SK-N-SH treated with all-trans-retinoic acid at 6 μM for 48 hours (cell line): ENCODE results near the gene AMY1B.
"Not testable (repeated sequence)": the region's sequence is repeated elsewhere in the genome, so short reads cannot be mapped to it uniquely, and the experiment has no call there.

Experiments
- CSRNP3 ChIP-seq: fragments of 250-450 bp; sonication (Bioruptor Pico); IDR thresholded peaks from 2 replicates; pipeline ENCODE4 v1.5.1; 2021; ENCODE audit warnings: mild to moderate bottlenecking, moderate library complexity
- GLIS3 ChIP-seq: fragments of 250-450 bp; sonication (Bioruptor Pico); IDR thresholded peaks from 2 replicates; pipeline ENCODE4 v1.5.0; 2020; ENCODE audit warnings: mild to moderate bottlenecking, moderate library complexity
- RARB ChIP-seq: fragments of 250-450 bp; sonication (Bioruptor Pico); IDR thresholded peaks from 2 replicates; pipeline ENCODE4 v1.8.0; 2021; ENCODE audit warnings: mild to moderate bottlenecking, moderate library complexity
- ZFP3 ChIP-seq: fragments of 250-450 bp; sonication (Bioruptor Pico); IDR thresholded peaks from 2 replicates; pipeline ENCODE4 v1.5.0; 2020; ENCODE audit warnings: mild to moderate bottlenecking, moderate library complexity
- ZFP30 ChIP-seq: fragments of 450-650 bp; formaldehyde crosslinking; IDR thresholded peaks from 2 replicates; pipeline ENCODE4 v1.5.0; 2022; ENCODE audit warnings: mild to moderate bottlenecking, moderate library complexity
- ZNF565 ChIP-seq: fragments of 450-650 bp; formaldehyde crosslinking; conservative IDR thresholded peaks from 2 replicates; pipeline ENCODE4 v1.5.0; 2020; ENCODE audit warnings: low read depth, mild to moderate bottlenecking, moderate library complexity
- ZNF70 ChIP-seq: fragments of 450-650 bp; formaldehyde crosslinking; IDR thresholded peaks from 2 replicates; pipeline ENCODE4 v1.5.0; 2020; ENCODE audit warnings: mild to moderate bottlenecking, moderate library complexity
- TF ChIP-seq, protein P1 (sequence below): fragments of 250-450 bp; sonication (Bioruptor Pico); IDR thresholded peaks from 2 replicates; pipeline ENCODE4 v1.8.0; 2020; ENCODE audit warnings: mild to moderate bottlenecking, moderate library complexity, borderline replicate concordance

DNA sequence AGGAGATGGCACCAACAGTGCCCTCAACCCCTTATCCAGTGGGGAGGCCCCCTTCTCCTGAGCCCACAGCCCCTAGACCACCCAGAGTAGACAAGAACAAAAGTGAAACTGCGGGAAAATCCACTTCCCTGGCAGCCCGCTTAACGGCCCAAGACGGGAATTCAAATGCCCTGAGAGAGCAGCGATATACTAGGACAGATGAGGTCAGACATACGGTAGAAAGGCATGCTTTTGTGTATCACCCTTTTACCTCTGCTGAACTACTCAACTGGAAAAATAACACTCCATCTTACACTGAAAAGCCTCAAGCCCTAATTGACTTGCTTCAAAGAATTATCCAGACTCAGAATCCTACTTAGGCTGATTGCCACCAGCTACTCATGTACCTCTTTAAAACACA lies 1.4 kb upstream of the AMY1B start:
- TF ChIP-seq ZNF565 (CRISPR knock-in tag); ZFP30 (CRISPR knock-in tag); RARB (CRISPR knock-in tag); GLIS3; ZFP3 (CRISPR knock-in tag); ZNF70; CSRNP3 (CRISPR knock-in tag): not testable (repeated sequence)
- TF ChIP-seq, protein P1, sequence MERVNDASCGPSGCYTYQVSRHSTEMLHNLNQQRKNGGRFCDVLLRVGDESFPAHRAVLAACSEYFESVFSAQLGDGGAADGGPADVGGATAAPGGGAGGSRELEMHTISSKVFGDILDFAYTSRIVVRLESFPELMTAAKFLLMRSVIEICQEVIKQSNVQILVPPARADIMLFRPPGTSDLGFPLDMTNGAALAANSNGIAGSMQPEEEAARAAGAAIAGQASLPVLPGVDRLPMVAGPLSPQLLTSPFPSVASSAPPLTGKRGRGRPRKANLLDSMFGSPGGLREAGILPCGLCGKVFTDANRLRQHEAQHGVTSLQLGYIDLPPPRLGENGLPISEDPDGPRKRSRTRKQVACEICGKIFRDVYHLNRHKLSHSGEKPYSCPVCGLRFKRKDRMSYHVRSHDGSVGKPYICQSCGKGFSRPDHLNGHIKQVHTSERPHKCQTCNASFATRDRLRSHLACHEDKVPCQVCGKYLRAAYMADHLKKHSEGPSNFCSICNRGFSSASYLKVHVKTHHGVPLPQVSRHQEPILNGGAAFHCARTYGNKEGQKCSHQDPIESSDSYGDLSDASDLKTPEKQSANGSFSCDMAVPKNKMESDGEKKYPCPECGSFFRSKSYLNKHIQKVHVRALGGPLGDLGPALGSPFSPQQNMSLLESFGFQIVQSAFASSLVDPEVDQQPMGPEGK (CRISPR knock-in tag), result not testable (repeated sequence)
